HG03571 (cell line): ENCODE measurements around the gene ARHGAP35.
"Not testable (repeated sequence)": the region's sequence is repeated elsewhere in the genome, so short reads cannot be mapped to it uniquely, and the experiment has no call there.

Experiments used
- ATAC-seq: cut with Tn5 transposase; IDR thresholded peaks from one replicate; pipeline ENCODE4 v1.9.1; 2021; ENCODE audit not compliant: unreplicated experiment

ARHGAP35 gene

DNA sequence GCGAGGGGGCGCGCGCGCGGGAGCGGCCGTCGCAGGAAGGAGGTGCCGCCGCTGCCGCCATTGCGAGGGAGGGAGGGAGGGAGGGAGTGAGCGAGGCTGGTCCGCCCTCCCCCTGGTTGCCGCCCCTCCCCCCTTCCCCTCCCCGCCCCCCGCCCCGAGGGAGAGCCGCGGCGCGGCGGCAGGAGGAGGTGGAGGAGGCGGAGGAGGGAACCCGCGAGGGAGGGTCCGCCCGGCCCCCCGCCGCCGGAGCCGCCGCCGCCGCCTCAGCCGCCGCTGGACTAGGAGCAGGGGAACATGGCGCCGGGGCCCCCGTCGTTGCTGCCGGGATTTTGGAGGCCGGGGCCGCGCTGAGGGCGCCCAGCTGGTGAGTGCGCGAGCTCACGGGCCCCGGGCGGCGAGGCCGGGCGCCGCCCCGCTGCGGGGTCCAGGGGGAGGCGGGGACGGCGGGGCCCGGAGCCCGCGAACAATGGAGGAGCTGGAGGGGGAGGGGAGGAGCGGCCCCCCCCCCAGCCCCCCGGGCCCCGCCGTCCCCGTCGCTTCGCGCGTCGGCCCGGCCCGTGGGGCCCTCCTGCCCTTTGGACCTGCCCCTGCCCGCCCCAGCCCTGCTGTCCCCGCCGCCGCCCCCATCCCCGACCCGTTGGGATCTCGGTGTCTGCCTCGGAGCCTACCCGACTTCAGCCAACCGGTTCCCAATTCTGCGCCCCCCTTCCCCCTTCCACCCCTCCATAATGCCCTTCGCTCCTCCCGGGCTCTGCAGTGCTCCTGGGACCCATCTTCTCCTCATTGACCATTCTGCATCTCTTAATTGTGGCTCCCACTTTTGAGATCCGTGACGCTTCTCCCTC, at the start of gene ARHGAP35:
Gene ARHGAP35, plus strand, starts transcription at position 152 of the 845 bp plus-strand sequence. CDS start 57,679 bp downstream, outside the sequence.
- no peak for ATAC-seq

DNA sequence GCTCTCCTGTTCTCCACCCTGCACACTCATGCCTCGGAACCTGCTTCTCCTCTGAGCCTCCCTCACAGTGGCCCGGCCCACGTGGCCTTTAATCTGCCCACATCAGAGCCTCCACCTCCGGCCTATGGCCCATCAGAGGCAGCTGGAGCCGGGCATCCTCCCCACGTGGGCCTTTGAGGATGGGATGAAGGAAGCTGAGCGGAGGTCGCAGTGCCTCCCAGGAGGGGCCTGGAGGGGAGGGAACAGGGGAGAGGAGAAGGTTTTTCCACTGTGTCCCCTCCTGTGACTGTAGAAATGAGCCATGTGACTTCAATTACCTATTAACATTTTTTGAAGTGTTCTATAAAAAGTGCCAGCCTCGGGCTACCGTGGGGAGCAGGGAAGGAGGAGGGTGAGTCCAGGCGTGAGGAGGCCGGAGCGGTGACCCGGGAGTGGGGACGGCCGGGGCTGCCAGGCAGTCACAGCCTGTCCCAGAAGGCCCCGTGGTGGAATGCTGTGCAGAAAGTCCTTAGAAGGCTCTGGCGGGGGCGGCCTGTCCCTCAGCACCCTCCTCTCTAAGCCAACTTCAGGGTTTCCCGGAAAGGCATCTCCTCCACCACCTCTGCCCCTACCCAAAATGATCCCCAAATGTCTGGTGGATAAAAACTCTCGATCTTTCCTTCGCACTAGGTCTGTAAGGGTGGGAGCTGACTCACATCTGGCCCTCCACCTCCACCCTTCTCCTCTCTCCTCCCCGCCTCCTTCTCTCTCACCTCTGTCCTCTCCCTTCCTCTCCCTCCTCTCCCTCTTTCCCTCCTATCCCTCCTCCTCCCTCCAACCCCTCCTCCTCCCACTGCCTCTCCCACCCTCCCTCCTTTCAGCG, 47.6 kb upstream of the ARHGAP35 start:
- ATAC-seq = no peak

DNA sequence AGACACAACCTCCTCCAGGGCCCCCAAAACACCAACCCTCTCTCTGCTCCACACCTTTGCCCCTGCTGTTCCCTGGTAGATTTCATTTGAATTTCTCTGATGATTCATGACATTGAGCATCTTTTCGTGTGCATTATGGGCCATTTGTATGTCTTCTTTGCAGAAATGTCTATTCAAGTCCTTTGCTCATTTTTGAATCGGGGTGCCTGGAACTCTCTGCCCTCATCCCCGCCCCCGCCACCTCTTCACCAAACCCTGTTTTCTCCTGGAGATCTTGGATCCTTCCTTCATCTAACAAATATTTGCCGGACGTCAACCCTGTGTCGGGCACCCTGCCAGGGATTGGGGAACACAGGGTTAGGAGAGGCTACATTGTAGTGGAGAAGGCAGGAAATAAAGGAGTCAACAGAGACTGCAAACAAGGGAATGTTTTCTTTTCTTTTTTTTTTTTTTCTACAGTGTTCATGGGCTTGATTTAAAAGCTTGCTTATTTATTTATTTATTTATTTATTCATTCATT, 46.9 kb upstream of the ARHGAP35 start:
- no peak for ATAC-seq

DNA sequence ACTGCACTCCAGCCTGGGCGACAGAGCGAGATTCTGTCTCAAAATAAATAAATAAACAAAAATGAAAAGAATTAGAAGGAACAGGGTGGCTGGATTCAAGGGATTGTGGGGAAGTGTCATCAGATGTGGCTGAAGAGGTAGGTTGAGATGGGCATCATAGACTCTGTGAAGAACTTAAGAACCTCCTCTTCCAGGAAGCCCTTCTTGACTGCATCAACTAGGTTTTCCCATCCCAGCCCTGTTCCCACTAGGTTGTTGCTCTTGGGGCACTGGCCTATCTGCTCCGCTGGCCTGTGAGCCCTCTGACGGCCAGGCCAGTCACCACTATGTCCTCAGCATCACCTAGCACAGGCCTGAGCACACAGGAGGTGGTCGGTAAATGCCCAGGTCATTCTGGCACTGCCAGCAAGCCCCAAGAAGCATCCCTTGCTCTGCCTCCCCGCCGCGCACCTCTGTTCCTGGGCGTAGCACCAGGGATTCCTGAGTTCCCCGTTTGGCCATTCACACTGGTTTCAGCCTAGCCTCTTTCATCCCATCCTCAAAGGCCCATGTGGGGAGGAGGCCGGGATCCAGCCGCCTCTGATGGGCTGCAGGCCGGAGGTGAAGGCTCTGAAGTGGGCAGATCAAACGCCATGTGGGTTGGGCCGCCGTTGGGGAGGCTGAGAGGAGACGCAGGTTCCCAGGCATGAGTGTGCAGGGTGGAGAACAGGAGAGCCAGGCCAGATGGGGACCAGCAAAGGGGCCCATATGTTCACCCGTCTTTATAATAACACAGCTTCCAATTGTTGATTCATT, 44.8 kb upstream of the ARHGAP35 start:
- ATAC-seq = no peak

DNA sequence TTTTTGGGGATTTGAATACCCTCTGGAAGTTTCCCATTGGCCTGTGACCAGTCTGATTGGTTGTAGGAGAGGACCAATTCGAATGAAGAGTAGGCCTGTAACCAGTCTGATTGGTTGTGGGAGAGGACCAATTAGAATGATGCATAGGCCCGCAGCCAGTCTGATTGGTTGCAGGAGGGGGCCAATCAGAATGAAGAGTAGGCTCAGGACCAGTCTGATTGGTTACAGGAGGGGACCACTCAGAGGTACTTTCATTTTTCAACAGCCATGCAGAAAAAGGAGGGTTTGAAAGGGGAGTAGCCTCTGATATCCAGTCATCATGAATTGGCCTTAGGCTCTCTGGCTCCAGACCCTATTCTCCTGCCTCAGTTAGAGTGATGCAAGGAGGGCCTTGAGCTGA, 42.0 kb upstream of the ARHGAP35 start:
- no peak for ATAC-seq

DNA sequence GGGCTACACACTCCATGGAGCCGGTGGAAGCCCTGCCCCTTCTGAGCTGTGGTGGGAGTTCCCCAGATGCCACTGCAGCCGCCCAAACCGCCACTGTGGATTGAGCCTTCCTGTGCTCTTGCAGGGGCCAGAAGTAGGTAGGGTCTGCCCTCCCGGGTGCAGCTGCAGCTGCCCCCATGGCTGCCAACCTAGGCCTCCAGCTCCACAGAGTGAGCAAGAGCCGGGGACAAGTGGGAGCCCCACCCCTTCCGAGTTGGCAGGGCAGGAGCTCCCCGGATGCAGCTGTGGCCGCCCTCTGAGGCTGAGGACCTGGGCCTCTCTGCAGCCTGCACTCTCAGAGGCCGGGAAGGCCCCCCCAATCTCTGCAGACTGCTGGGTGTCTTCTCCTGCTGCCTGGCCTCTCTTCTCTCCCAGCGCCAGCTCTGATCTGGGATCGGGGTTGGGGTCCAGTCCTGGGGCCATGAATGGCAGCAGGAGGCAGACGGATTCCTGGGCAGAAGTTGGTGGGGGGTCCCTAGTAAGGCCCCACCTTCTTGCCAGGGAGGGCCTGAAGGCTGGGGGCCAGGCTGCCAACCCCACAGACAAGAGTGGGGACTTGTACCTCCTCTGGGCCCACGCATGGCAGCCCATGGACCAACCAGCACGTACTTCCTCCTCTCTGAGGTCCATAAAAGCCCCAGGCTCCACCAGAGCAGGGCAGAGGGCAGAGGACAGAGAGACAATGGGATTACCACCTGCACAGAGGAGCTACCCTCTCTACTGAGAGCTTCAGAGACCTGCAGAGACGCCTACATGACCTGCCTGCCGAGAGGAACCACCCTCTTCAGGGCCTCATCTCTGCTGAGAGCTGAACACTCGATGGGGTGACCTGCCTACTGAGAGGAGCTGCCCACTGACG, 39.0 kb upstream of the ARHGAP35 start:
- no peak for ATAC-seq

DNA sequence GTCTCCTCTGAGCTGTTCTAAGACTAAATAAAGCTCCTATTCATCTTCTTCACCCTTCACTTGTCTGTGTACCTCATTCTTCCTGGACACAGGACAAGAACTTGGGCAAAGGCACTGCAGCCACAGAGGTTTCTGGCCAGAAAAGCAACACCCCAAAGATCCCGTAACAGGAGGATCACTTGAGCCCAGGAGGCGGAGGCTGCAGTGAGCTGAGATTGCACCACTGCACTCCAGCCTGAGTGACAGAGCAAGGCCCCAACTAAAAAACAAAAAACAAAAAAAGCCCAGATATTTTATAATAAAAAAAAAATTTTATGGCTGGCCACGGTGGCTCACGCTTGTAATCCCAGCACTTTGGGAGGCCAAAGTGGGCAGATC, 38.4 kb upstream of the ARHGAP35 start:
- ATAC-seq = not testable (repeated sequence)

DNA sequence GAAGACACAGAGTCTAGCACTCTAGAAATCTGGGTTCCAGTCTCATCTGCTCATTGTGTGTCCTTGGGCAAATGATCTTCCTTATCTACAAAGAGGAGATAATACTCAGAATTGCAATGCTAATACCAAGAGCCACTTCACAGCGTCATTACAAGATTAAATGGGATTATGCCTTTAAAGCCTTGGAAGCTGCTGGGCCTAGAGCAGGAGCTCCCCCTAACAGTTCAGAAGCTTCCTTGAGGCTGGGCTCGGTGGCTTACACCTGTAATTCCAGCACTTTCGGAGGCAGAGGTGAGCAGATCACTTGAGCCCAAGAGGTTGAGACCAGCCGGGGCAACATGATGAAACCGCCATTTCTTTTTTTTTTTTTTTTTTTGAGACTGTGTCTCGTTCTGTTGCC, 37.7 kb upstream of the ARHGAP35 start:
- ATAC-seq = no peak

DNA sequence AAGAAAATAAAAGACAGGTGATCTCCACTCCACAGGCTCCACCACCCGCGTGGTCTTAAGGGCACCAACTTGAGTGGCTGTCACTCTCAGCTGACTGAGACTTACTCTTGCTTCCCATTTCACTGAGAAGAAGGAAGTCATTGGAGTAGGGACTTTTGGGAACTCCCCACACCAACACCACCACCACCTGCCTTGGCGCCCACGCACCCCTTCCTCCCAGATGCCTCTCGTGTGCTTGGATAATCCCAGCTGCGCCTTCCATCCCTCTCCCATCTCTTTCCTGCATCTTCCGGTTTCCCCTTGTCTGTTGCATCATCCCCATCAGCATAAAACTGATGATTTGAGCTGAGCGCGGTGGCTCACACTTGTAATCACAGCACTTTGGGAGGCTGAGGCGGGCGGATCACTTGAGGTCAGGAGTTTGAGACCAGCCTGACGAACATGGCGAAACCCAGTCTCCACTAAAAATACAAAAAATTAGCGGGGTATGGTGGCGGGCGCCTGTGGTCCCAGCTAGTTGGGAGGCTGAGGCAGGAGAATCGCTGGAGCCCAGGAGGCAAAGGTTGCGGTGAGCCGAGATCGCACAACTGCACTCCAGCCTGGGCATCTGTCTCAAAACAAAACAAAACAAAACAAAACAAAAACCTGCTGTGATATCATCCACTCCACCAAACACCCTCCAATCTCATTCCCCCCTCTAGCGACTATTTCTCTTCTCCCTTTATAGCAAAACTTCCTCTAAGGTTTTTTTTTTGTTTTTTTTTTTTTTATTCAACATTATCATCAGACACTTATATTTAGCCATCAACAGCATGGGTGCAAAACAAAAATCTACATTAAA, 35.7 kb upstream of the ARHGAP35 start:
- peak; percentile 6 for ATAC-seq

DNA sequence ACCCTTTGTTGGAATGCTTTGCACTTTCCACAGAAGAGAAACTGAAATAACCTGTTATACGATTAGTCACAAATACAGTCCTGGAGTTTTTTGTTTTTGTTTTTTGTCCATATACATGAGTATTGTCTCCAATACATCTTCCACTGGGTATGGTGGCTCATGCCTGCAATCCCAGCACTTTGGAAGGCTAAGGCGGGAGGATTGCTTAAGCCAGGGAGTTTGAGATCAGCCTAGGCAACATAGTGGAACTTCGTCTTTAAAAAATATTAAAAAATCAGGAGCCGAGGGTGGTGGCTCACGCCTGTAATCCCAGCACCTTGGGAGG, 35.1 kb upstream of the ARHGAP35 start:
- ATAC-seq = no peak

DNA sequence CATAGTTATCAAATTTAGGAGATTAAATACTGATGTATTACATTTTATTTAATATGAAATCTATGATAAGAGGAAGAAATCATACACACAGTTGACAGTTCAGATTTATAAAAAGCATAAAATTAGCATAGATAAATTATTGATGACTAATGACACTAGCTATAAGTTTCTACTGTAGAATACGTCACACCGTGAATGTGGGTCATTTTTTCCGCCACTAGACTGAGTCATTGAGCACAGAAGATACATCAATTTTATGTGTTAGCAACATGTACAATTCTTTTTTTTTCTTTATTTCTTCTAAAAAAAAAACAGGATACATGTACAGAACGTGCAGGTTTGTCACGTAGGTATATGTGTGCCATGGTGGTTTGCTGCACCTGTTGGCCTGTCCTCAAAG, 32.3 kb upstream of the ARHGAP35 start:
- no peak for ATAC-seq

DNA sequence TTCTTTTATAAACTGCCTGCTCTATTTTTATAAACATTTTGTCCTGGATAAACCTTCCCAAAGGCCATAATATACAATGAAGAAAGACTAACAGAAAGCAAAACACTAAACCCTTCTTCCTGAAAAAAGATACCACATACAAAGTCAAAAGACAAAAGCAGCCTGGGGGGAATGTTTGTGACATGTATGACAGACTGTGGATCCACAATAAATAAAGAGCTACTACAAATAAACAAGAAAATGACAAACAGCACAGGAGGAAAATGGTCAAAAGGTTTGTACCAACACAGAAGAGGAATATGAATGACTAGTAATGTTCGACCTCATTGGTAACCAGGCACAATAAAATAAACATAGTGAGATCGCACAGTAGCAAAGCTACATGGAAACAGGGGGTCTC, 29.9 kb upstream of the ARHGAP35 start:
- ATAC-seq = no peak

DNA sequence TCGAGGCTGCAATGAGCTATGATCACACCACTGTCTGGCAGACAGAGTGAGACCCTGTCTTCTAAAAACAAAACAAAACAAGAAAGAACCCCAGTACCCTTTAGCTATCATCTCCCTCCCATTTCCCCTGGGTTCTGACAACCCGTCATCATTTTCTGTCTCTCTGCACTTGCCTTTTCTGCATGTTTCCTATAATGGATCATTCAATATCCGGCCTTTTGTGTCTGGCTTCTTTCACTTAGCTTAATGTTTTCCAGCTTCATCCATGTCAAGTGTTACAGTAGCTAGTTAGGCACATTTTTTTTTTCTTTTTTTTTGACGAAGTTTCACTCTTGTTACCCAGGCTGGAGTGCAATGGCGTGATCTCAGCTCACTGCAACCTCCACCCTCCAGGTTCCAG, 26.7 kb upstream of the ARHGAP35 start:
- ATAC-seq = no peak

DNA sequence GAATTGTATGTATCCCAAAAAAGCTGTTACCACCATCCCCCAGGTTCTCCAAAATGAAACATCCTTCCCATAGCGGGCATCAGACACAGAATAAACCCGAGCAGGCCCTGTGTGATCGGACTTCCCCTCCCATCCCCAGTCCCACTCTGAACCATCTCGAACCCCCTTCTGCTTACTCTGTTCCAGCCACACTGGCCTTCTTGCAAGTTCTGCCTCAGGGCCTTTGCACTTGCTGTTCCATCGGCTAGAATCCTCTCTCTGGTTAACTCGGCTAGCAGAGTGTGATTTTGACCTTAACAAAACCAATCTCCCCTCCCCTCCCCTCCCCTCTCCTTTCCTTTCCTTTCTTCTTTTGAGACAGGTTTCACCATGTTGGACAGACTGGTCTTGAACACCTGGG, 25.8 kb upstream of the ARHGAP35 start:
- ATAC-seq = no peak

DNA sequence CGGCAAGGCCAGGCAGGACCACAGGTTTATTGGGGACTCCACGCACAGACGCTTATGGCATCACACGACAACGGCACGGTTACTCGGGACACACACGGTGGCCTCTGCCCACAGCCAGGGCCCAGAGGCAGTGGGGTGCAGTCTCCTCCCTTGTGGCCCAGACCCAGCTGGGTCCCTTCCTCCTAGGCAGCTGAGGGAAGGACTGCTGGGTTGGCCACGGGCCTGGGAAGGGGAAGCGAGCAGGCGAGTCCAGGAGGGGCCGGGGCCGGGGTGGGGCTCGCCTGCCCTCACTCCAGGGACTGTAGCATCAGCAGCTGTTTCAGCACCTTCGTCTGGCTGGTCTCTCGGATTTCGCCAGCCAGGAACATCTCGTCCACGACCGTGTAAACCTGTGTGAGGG, 22.6 kb upstream of the ARHGAP35 start:
- ATAC-seq = no peak

DNA sequence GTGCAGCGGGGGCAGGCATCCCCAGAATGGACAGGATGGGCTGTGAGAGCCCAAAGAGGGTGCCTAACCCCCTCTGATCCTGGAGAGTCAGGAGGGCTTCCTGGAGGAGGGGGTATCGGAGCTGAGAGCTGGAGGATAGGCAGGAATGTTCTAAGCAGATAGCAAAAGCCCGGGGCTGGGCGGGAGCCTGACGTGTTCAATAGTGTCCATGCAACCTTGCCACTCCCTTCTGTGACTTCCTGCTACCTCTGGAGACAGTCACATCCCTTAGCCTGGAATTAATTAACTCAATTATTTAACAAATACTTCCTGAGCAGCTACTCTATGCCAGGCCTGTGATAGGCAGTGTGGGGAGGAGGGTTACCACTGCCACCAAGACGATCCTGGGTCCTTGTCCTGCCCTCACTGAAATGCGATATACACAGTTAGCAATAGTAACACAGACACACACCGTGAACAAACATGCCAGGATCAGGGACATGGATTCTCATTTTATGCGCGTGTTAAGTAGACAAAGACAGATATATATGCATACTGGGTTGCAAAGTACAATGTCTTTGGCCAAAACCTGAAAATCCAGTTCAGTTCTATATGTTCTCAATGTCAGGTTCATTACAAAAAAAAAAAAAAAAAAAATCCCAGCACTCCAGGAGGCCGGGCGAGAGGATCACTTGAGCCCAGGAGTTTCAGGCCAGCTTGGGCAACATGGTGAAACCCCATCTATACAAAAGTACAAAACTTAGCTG, 20.9 kb upstream of the ARHGAP35 start:
- ATAC-seq = no peak

DNA sequence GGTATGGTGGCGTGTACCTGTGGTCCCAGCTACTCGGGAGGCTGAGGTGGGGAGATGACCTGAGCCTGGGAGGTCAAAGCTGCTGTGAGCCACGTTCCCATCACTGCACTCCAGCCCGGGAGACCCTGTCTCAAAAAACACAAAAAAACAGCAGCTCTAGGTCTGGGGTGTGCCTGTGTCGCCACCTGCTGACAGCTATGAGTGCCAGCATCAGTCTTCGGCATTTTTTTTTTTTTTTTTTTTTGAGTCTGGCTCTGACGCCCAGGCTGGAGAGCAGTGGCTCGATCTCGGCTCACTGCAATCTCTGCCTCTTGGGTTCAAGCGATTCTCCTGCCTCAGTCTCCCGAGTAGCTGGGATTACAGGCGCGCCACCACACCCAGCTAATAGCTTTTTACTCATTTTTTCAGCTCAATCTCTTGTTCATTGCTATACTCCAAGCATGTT, 20.3 kb upstream of the ARHGAP35 start:
- ATAC-seq = no peak

DNA sequence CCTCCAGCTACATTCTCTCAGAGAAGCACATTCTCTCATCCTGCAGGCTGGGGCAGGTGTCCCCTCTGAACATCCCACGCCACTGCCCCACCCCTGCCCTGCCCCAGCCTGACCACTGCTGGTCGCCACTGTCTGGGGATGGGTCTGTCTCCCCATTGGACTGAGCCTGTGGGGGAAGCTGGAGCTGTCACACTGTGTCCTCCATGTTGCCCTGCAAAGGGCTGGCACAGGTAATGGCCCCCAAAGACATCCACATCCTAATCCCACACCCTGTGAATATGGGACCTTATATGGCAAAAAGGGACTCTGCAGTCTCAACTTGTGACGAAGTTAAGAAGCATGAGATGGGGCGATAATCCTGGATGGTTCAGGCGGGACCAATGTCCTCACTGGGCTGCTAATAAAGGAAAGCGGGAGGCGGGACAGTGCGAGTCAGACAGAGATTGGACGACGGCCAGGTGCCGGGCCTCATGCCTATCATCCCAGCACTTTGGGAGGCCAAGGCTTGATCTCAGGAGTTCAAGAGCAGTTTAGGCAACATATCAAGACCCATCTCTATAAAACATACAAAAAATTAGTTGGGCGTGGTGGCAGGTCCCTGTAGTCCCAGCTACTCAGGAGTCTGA, 19.2 kb upstream of the ARHGAP35 start:
- no peak for ATAC-seq
